DND-41 (cell line): ENCODE measurements around the gene HDX.

Experiments used
- CTCF ChIP-seq: IDR thresholded peaks from 2 replicates; pipeline ENCODE4 v1.5.1; 2012; ENCODE audit warnings: borderline replicate concordance, low read length, moderate library complexity, mild to moderate bottlenecking; ENCODE audit not compliant: poor library complexity, severe bottlenecking; ENCODE audit errors: extremely low read depth
- EZH2 ChIP-seq: IDR thresholded peaks from 3 replicates; pipeline ENCODE4 v1.6.1; 2012; ENCODE audit warnings: borderline replicate concordance, low read depth, mild to moderate bottlenecking, moderate library complexity, low read length, inconsistent platforms; ENCODE audit not compliant: severe bottlenecking

- TF ChIP-seq CTCF (no peak), EZH2 (no peak)
Measured at GRCh38 chrX:84467898-84468297, 34.4 kb downstream of the HDX start.
